WERI-Rb-1 (cell line): ENCODE data around the gene CUEDC2.

Experiments
- DNase-seq: peaks from one replicate; pipeline ENCODE4 v3.0.0-alpha.2; 2020
- H3K27ac ChIP-seq: fragments of 250-450 bp; sonication (Bioruptor Pico); 2 replicates; pipeline ENCODE4 v1.5.1; 2020; ENCODE audit warnings: mild to moderate bottlenecking, moderate library complexity
- H3K27me3 ChIP-seq: fragments of 250-450 bp; sonication (Bioruptor Pico); 2 replicates; pipeline ENCODE4 v1.5.1; 2021; ENCODE audit warnings: mild to moderate bottlenecking, low read depth, moderate library complexity; ENCODE audit not compliant: insufficient read depth, severe bottlenecking
- H3K36me3 ChIP-seq: fragments of 250-450 bp; sonication (Bioruptor Pico); 2 replicates; pipeline ENCODE4 v1.5.1; 2020; ENCODE audit warnings: mild to moderate bottlenecking, moderate library complexity
- H3K4me3 ChIP-seq: 2 replicates; pipeline ENCODE4 v1.5.1; 2011; ENCODE audit warnings: low read depth, mild to moderate bottlenecking, control low read depth, low read length
- H3K9me3 ChIP-seq: fragments of 250-450 bp; sonication (Bioruptor Pico); 2 replicates; pipeline ENCODE4 v1.5.1; 2021; ENCODE audit warnings: mild to moderate bottlenecking, moderate library complexity; ENCODE audit not compliant: severe bottlenecking
- CTCF ChIP-seq: IDR thresholded peaks from 2 replicates; pipeline ENCODE4 v1.5.1; 2011; ENCODE audit warnings: low read depth, mild to moderate bottlenecking, control low read depth, inconsistent platforms, low read length

The CUEDC2 gene

GRCh38 chr10:102438374-102438773, 6.0 kb upstream of the CUEDC2 start:
- no peaks in the 10 kb centered on the region for H3K36me3 ChIP-seq
- H3K27me3 ChIP-seq = no peaks in the 10 kb centered on the region
- H3K9me3 ChIP-seq = no peaks in the 10 kb centered on the region
- TF ChIP-seq CTCF = no peak
- no peak overlapping the region for H3K27ac ChIP-seq
- H3K4me3 ChIP-seq = no peak overlapping the region
- no peak for DNase-seq

GRCh38 chr10:102437515-102437914, 5.1 kb upstream of the CUEDC2 start:
- no peak overlapping the region for H3K4me3 ChIP-seq
- H3K36me3 ChIP-seq = no peaks in the 10 kb centered on the region
- TF ChIP-seq CTCF = no peak
- DNase-seq = no peak
- no peaks in the 10 kb centered on the region for H3K27me3 ChIP-seq
- no peaks in the 10 kb centered on the region for H3K9me3 ChIP-seq
- H3K27ac ChIP-seq = no peak overlapping the region

- H3K27ac ChIP-seq = no peak overlapping the region
- H3K27me3 ChIP-seq = no peaks in the 10 kb centered on the region
- TF ChIP-seq CTCF = no peak
- DNase-seq = no peak
- no peak overlapping the region for H3K4me3 ChIP-seq
- peaks cover 2% of the 10 kb centered on the region; the same call in 1 of the 2 replicates for H3K36me3 ChIP-seq
- no peaks in the 10 kb centered on the region for H3K9me3 ChIP-seq
Measured at GRCh38 chr10:102436312-102436711, 3.9 kb upstream of the CUEDC2 start.

GRCh38 chr10:102435529-102436233, 3.3 kb upstream of the CUEDC2 start:
- no peak for TF ChIP-seq CTCF
- DNase-seq = no peak
- Histone ChIP-seq H3K27ac (no peak overlapping the region), H3K4me3 (no peak overlapping the region), H3K36me3 (peaks cover 7% of the 10 kb centered on the region), H3K27me3 (no peaks in the 10 kb centered on the region), H3K9me3 (no peaks in the 10 kb centered on the region)

GRCh38 chr10:102435133-102435497, 2.7 kb upstream of the CUEDC2 start:
- no peak for TF ChIP-seq CTCF
- Histone ChIP-seq H3K36me3 (peaks cover 8% of the 10 kb centered on the region), H3K27ac (no peak overlapping the region), H3K27me3 (no peaks in the 10 kb centered on the region), H3K4me3 (no peak overlapping the region), H3K9me3 (no peaks in the 10 kb centered on the region)
- DNase-seq = no peak
